K562 (cell line): Measurements from ENCODE around the gene PSMB8. TPM values are rescaled to one million over a fixed set of nuclear protein-coding genes. Genes with fewer than 3 reads are reported as not detected.

Experiments
- ATAC-seq: fragments of 200-7000 bp; cut with Tn5 transposase; 3 replicates; pipeline ENCODE4 v1.9.1; 2020; ENCODE audit warnings: moderate library complexity
- BruUV-seq: library from RNA; stranded (reverse); fragments of 400-500 nt; replicated peaks from 2 replicates; lab custom pipeline; 2021; lab: Mats Ljungman, UMichigan
- CTCF ChIA-PET: fragments of 300-600 bp; formaldehyde crosslinking; extraction: SDS; loops from one replicate; lab custom pipeline; 2021; ENCODE audit warnings: low intra/inter-chr PET ratio; lab: Yijun Ruan, JAX
- POLR2A ChIA-PET: fragments of 300-600, 350-650 bp; sonication (Branson Sonifier 250); formaldehyde crosslinking; extraction: SDS; loops from one replicate; lab custom pipeline; 2021; ENCODE audit warnings: antibody characterized with exemption, inconsistent platforms; lab: Yijun Ruan, JAX
- DNase-seq, 4 experiments: peaks; one replicate each; pipeline versions ENCODE4 v3.0.0 to v3.0.0-alpha.2; 2011 to 2018; ENCODE audit warnings: low spot score in 3 of 4, mixed read lengths in 3 of 4; ENCODE audit errors: extremely low read depth in 1 of 4
- FAIRE-seq: peaks from 2 replicates; lab custom pipeline; 2011; peaks lifted over from hg19 to GRCh38; lab: Jason Lieb, UNC
- H2AFZ ChIP-seq: 2 replicates; pipeline ENCODE4 v1.6.0; 2011; ENCODE audit warnings: low read depth, low read length, control low read depth, inconsistent platforms
- H3K27ac ChIP-seq: fragments of 200-600 bp; 3 replicates; pipeline ENCODE4 v1.8.0; 2011; ENCODE audit warnings: low read depth, mild to moderate bottlenecking, control low read depth, inconsistent platforms, low read length, moderate library complexity, mixed read lengths; ENCODE audit errors: extremely low read depth
- H3K27me3 ChIP-seq, 2 experiments: fragments of 300-600 bp in 1 of 2; 2 replicates in 1 of 2; 3 replicates in 1 of 2; pipeline versions ENCODE4 v1.6.0 to v1.8.0; 2011; ENCODE audit warnings: inconsistent platforms in 2 of 2, low read length in 2 of 2, mild to moderate bottlenecking in 1 of 2, mixed read lengths in 1 of 2, moderate library complexity in 1 of 2; ENCODE audit not compliant: control insufficient read depth in 2 of 2, insufficient read depth in 2 of 2
- H3K36me3 ChIP-seq: fragments of 300-600 bp; 3 replicates; pipeline ENCODE4 v1.8.0; 2011; ENCODE audit warnings: mild to moderate bottlenecking, low read length, inconsistent platforms; ENCODE audit not compliant: control insufficient read depth, insufficient read depth
- H3K4me1 ChIP-seq, 2 experiments: fragments of 200-600 bp in 1 of 2; replicated peaks in 1 of 2; 2 replicates in 1 of 2; 3 replicates in 1 of 2; pipeline versions ENCODE4 v1.5.1 to v1.8.0; 2011; ENCODE audit warnings: inconsistent platforms in 2 of 2, low read length in 2 of 2, mild to moderate bottlenecking in 1 of 2, mixed read lengths in 1 of 2, moderate library complexity in 1 of 2; ENCODE audit not compliant: control insufficient read depth in 2 of 2, insufficient read depth in 2 of 2
- H3K4me2 ChIP-seq: 2 replicates; pipeline ENCODE4 v1.6.1; 2011; ENCODE audit warnings: low read length, control low read depth, inconsistent platforms, mixed read lengths; ENCODE audit not compliant: insufficient read depth
- H3K4me3 ChIP-seq: fragments of 200-600 bp; sonication (generic), shearing (Covaris generic); 2 replicates; pipeline ENCODE4 v1.5.1; 2016; ENCODE audit warnings: control low read depth, inconsistent platforms
- H3K79me2 ChIP-seq: fragments of 200-600 bp; 3 replicates; pipeline ENCODE4 v1.8.0; 2011; ENCODE audit warnings: low read length, inconsistent platforms; ENCODE audit not compliant: control insufficient read depth, insufficient read depth
- H3K9ac ChIP-seq, 2 experiments: 2 replicates each; pipeline versions ENCODE4 v1.6.0 to v1.6.1; 2011; ENCODE audit warnings: low read depth in 2 of 2, low read length in 2 of 2, control low read depth in 1 of 2, inconsistent platforms in 1 of 2, mild to moderate bottlenecking in 1 of 2, mixed read lengths in 1 of 2; ENCODE audit not compliant: insufficient read depth in 1 of 2
- H3K9me1 ChIP-seq: one replicate; pipeline ENCODE4 v1.6.0; 2011; ENCODE audit warnings: inconsistent platforms, mild to moderate bottlenecking, low read length, moderate library complexity; ENCODE audit not compliant: control insufficient read depth, insufficient read depth
- H3K9me3 ChIP-seq: replicated peaks from 2 replicates; pipeline ENCODE4 v1.5.1; 2011; ENCODE audit warnings: low read depth, low read length, inconsistent platforms; ENCODE audit not compliant: control insufficient read depth, insufficient read depth
- H4K20me1 ChIP-seq: replicated peaks from 2 replicates; pipeline ENCODE4 v1.6.1; 2011; ENCODE audit warnings: low read length, inconsistent platforms, mixed read lengths; ENCODE audit not compliant: control insufficient read depth, insufficient read depth
- C11orf30 ChIP-seq: fragments of 450-650 bp; IDR thresholded peaks from 2 replicates; pipeline ENCODE4 v1.6.1; 2016; ENCODE audit warnings: low read depth, mild to moderate bottlenecking
- CBX3 ChIP-seq, 2 experiments: IDR thresholded peaks; 1 replicate in 1 of 2; 2 replicates in 1 of 2; pipeline ENCODE4 v1.6.1; 2012; ENCODE audit warnings: inconsistent platforms in 2 of 2, low read length in 2 of 2, borderline replicate concordance in 1 of 2, control low read depth in 1 of 2
- FOXP4 ChIP-seq: sonication (generic); formaldehyde crosslinking; IDR thresholded peaks from 2 replicates; pipeline ENCODE4 v1.8.0; 2022; ENCODE audit warnings: mild to moderate bottlenecking, missing genetic modification reagents, borderline replicate concordance
- MTA1 ChIP-seq: fragments of 450-650 bp; IDR thresholded peaks from 2 replicates; pipeline ENCODE4 v1.6.1; 2017; ENCODE audit warnings: borderline replicate concordance
- SMAD4 ChIP-seq: fragments of 250-450 bp; sonication (Bioruptor Pico); conservative IDR thresholded peaks from 2 replicates; pipeline ENCODE4 v1.8.0; 2021; ENCODE audit warnings: inconsistent platforms, mild to moderate bottlenecking, moderate library complexity
- SNIP1 ChIP-seq: fragments of 450-650 bp; IDR thresholded peaks from 2 replicates; pipeline ENCODE4 v1.7.1; 2017; ENCODE audit warnings: low read depth, mild to moderate bottlenecking
- TOE1 ChIP-seq, 2 experiments: fragments of 450-650 bp in 1 of 2; sonication (generic) in 1 of 2; formaldehyde crosslinking in 1 of 2; IDR thresholded peaks; 2 replicates each; pipeline versions ENCODE4 v1.7.1 to v1.8.0; 2016 to 2022; ENCODE audit warnings: borderline replicate concordance in 2 of 2, mild to moderate bottlenecking in 2 of 2, antibody characterized with exemption in 1 of 2, inconsistent platforms in 1 of 2, low read depth in 1 of 2, missing genetic modification reagents in 1 of 2, moderate library complexity in 1 of 2
- ZEB2 ChIP-seq: fragments of 450-650 bp; IDR thresholded peaks from 2 replicates; pipeline ENCODE4 v1.6.1; 2016
- ZNF347 ChIP-seq: fragments of 450-650 bp; formaldehyde crosslinking; IDR thresholded peaks from 2 replicates; pipeline ENCODE4 v1.4.0; 2020; ENCODE audit warnings: low read depth, mild to moderate bottlenecking, moderate library complexity
- WGBS: fragments of 100-300 bp; shearing (Covaris generic); methylation state at CpG from one replicate; pipeline ENCODE4 v1.1.6; 2016; ENCODE audit warnings: low coverage, mixed read lengths; ENCODE audit not compliant: insufficient coverage; ENCODE audit errors: missing lambda C conversion rate; 5-methylcytosine and 5-hydroxymethylcytosine counted together
- in situ Hi-C: fragments of 300-500 bp; cut with MboI; formaldehyde crosslinking; loops from 4 replicates; pipeline ENCODE4 v1.15.0; 2018; ENCODE audit warnings: inconsistent platforms, mixed read lengths
- intact Hi-C: fragments of 100-400 bp; cut with micrococcal nuclease; formaldehyde crosslinking; loops from 2 replicates; pipeline ENCODE4 v1.14.2; 2022
- polyA plus RNA-seq, 8 experiments: library from polyadenylated mRNA; depleted of rRNA in 4 of 8; stranded (reverse) in 5 of 8; unstranded in 3 of 8; fragments of >200 nt; fragmentation: Nextera tagmentation in 2 of 8; fragmentation: Illumina TruSeq in 1 of 8; extraction: Ambion mirVana in 2 of 8; extraction: Trizol in 1 of 8; gene quantifications; 2 replicates each; pipeline versions ENCODE4 v1.2.1 to v1.2.3, GENCODE V29; 2011 to 2014; ENCODE audit warnings: inconsistent platforms in 1 of 8, missing spikeins in 1 of 8
- total RNA-seq, 7 experiments: library from RNA; depleted of rRNA in 6 of 7; stranded (reverse); fragments of >200 nt in 6 of 7; fragmentation: Illumina TruSeq in 2 of 7; extraction: Trizol in 2 of 7; gene quantifications; 2 replicates each; pipeline versions ENCODE4 v1.2.1 to v1.2.3, GENCODE V29; 2011 to 2021; ENCODE audit warnings: low replicate concordance in 1 of 7
- TF ChIP-seq, protein P1 (sequence below): fragments of 250-450 bp; sonication (Bioruptor Pico); IDR thresholded peaks from 2 replicates; pipeline ENCODE4 v1.8.0; 2021; ENCODE audit warnings: mild to moderate bottlenecking, moderate library complexity
- TF ChIP-seq, protein P2 (sequence below): fragments of 450-650 bp; IDR thresholded peaks from 2 replicates; pipeline ENCODE4 v1.7.0; 2016; ENCODE audit warnings: borderline replicate concordance

Gene PSMB8
- total and polyA plus RNA-seq, 9 of the 15 experiments (the other 6 are each of a cell fraction or from before 2014, with no cell fraction given): 0.71 to 4.0 (median 2.4) TPM

GRCh38 chr6:32829495-32829894 lies 14.4 kb downstream of the PSMB8 start:
- H3K9ac ChIP-seq: no peak overlapping the region; a peak in 1 of 4 replicates
- no peaks in the 10 kb centered on the region for H4K20me1 ChIP-seq
- intact Hi-C loops (loop anchor here (5.0 kb wide), 1 partner anchor 38 kb away; no protein-coding TSS in a partner anchor), in situ Hi-C loops (no loop called here)
- no peaks in the 10 kb centered on the region for H3K9me1 ChIP-seq
- TF ChIP-seq CBX3 (IDR thresholded peaks at IDR 0.05; ENCODE audit: borderline replicate concordance in 1 of 2, low read length in 2 of 2) (no peak), SNIP1 (no peak), FOXP4 (CRISPR knock-in tag) (no peak), TOE1 (IDR thresholded peaks at IDR 0.05; ENCODE audit: borderline replicate concordance) (no peak), TOE1 (CRISPR knock-in tag; IDR thresholded peaks at IDR 0.05; ENCODE audit: borderline replicate concordance, low read depth) (no peak), ZEB2 (no peak), SMAD4 (CRISPR knock-in tag) (no peak), C11orf30 (no peak), MTA1 (no peak), ZNF347 (CRISPR knock-in tag) (no peak)
- TF ChIP-seq, protein P1, sequence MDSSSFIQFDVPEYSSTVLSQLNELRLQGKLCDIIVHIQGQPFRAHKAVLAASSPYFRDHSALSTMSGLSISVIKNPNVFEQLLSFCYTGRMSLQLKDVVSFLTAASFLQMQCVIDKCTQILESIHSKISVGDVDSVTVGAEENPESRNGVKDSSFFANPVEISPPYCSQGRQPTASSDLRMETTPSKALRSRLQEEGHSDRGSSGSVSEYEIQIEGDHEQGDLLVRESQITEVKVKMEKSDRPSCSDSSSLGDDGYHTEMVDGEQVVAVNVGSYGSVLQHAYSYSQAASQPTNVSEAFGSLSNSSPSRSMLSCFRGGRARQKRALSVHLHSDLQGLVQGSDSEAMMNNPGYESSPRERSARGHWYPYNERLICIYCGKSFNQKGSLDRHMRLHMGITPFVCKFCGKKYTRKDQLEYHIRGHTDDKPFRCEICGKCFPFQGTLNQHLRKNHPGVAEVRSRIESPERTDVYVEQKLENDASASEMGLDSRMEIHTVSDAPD (CRISPR knock-in tag): no peak
- TF ChIP-seq, protein P2, sequence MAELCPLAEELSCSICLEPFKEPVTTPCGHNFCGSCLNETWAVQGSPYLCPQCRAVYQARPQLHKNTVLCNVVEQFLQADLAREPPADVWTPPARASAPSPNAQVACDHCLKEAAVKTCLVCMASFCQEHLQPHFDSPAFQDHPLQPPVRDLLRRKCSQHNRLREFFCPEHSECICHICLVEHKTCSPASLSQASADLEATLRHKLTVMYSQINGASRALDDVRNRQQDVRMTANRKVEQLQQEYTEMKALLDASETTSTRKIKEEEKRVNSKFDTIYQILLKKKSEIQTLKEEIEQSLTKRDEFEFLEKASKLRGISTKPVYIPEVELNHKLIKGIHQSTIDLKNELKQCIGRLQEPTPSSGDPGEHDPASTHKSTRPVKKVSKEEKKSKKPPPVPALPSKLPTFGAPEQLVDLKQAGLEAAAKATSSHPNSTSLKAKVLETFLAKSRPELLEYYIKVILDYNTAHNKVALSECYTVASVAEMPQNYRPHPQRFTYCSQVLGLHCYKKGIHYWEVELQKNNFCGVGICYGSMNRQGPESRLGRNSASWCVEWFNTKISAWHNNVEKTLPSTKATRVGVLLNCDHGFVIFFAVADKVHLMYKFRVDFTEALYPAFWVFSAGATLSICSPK: no peak
- no peak for DNase-seq
- H3K27ac ChIP-seq: no peak overlapping the region
- H3K9me3 ChIP-seq: no peaks in the 10 kb centered on the region
- peaks cover 54% of the 10 kb centered on the region for H3K36me3 ChIP-seq
- POLR2A ChIA-PET: interaction anchor here (0.7 kb wide), 1 partner anchor 147 kb away, joined by 3 read pairs; no protein-coding TSS in a partner anchor
- ATAC-seq: no peak
- no TSS peak for BruUV-seq
- no peaks in the 10 kb centered on the region for H3K4me1 ChIP-seq
- no peak for FAIRE-seq
- no peak overlapping the region for H3K4me3 ChIP-seq
- 83% methylated on average over 5 of the region's 7 CpGs for WGBS
- no peaks in the 10 kb centered on the region for H3K79me2 ChIP-seq
- CTCF ChIA-PET: no interaction called here
- H3K27me3 ChIP-seq: no peaks in the 10 kb centered on the region
- H2AFZ ChIP-seq: no peak overlapping the region
- no peak overlapping the region for H3K4me2 ChIP-seq
